IPS-18a (cell line): ENCODE measurements around the gene ENC1.

ENCODE experiments used
- H3K27ac ChIP-seq: one replicate; pipeline ENCODE4 v1.5.1; 2013; ENCODE audit warnings: low read length
- H3K27me3 ChIP-seq: one replicate; pipeline ENCODE4 v1.6.1; 2013; ENCODE audit warnings: mild to moderate bottlenecking, low read length; ENCODE audit not compliant: control insufficient read depth, insufficient read depth
- H3K36me3 ChIP-seq: one replicate; pipeline ENCODE4 v1.6.1; 2013; ENCODE audit warnings: low read depth, low read length; ENCODE audit not compliant: control insufficient read depth
- H3K4me1 ChIP-seq: one replicate; pipeline ENCODE4 v1.6.1; 2013; ENCODE audit warnings: low read depth, low read length; ENCODE audit not compliant: control insufficient read depth
- H3K4me3 ChIP-seq: one replicate; pipeline ENCODE4 v1.5.1; 2013; ENCODE audit warnings: low read length
- H3K9ac ChIP-seq: one replicate; pipeline ENCODE4 v1.6.1; 2013; ENCODE audit warnings: mild to moderate bottlenecking, low read length, moderate library complexity
- H3K9me3 ChIP-seq: one replicate; pipeline ENCODE4 v1.6.1; 2013; ENCODE audit warnings: low read depth, low read length; ENCODE audit not compliant: control insufficient read depth

The ENC1 gene

GRCh38 chr5:74672215-74672877 lies 31.8 kb upstream of the ENC1 start:
- Histone ChIP-seq H3K9ac (no peak overlapping the region), H3K27me3 (no peaks in the 10 kb centered on the region), H3K4me1 (no peaks in the 10 kb centered on the region), H3K36me3 (no peaks in the 10 kb centered on the region), H3K4me3 (no peak overlapping the region), H3K27ac (no peak overlapping the region), H3K9me3 (no peaks in the 10 kb centered on the region)

GRCh38 chr5:74670396-74671038 lies 30.0 kb upstream of the ENC1 start:
- Histone ChIP-seq H3K27me3 (no peaks in the 10 kb centered on the region), H3K4me1 (no peaks in the 10 kb centered on the region), H3K9ac (no peak overlapping the region)

GRCh38 chr5:74669821-74670220 lies 29.3 kb upstream of the ENC1 start:
- H3K4me3 ChIP-seq = no peak overlapping the region
- H3K27ac ChIP-seq = no peak overlapping the region
- no peaks in the 10 kb centered on the region for H3K27me3 ChIP-seq
- no peaks in the 10 kb centered on the region for H3K36me3 ChIP-seq
- H3K9ac ChIP-seq = no peak overlapping the region
- no peaks in the 10 kb centered on the region for H3K9me3 ChIP-seq
- no peaks in the 10 kb centered on the region for H3K4me1 ChIP-seq

More at GRCh38 chr5:74670396-74671038, 30.0 kb upstream of the ENC1 start:
- H3K4me3 ChIP-seq = no peak overlapping the region
- H3K9me3 ChIP-seq = no peaks in the 10 kb centered on the region
- no peak overlapping the region for H3K27ac ChIP-seq
- no peaks in the 10 kb centered on the region for H3K36me3 ChIP-seq

GRCh38 chr5:74667396-74667795 lies 26.9 kb upstream of the ENC1 start:
- Histone ChIP-seq H3K27ac (no peak overlapping the region), H3K4me1 (no peaks in the 10 kb centered on the region)

GRCh38 chr5:74665816-74666215 lies 25.3 kb upstream of the ENC1 start:
- Histone ChIP-seq H3K4me1 (no peaks in the 10 kb centered on the region), H3K36me3 (no peaks in the 10 kb centered on the region), H3K27ac (no peak overlapping the region), H3K9ac (no peak overlapping the region), H3K27me3 (no peaks in the 10 kb centered on the region), H3K9me3 (no peaks in the 10 kb centered on the region), H3K4me3 (no peak overlapping the region)

More at GRCh38 chr5:74667396-74667795, 26.9 kb upstream of the ENC1 start:
- Histone ChIP-seq H3K4me3 (no peak overlapping the region), H3K27me3 (no peaks in the 10 kb centered on the region), H3K9me3 (no peaks in the 10 kb centered on the region), H3K36me3 (no peaks in the 10 kb centered on the region), H3K9ac (no peak overlapping the region)

GRCh38 chr5:74665273-74665672 lies 24.7 kb upstream of the ENC1 start:
- no peak overlapping the region for H3K27ac ChIP-seq
- H3K4me3 ChIP-seq = no peak overlapping the region
- no peaks in the 10 kb centered on the region for H3K36me3 ChIP-seq
- H3K4me1 ChIP-seq = no peaks in the 10 kb centered on the region
- no peaks in the 10 kb centered on the region for H3K27me3 ChIP-seq
- no peak overlapping the region for H3K9ac ChIP-seq
- no peaks in the 10 kb centered on the region for H3K9me3 ChIP-seq

GRCh38 chr5:74664551-74664950 lies 24.0 kb upstream of the ENC1 start:
- no peaks in the 10 kb centered on the region for H3K27me3 ChIP-seq
- no peak overlapping the region for H3K4me3 ChIP-seq
- no peaks in the 10 kb centered on the region for H3K9me3 ChIP-seq
- H3K9ac ChIP-seq = no peak overlapping the region
- H3K4me1 ChIP-seq = no peaks in the 10 kb centered on the region
- H3K27ac ChIP-seq = no peak overlapping the region
- no peaks in the 10 kb centered on the region for H3K36me3 ChIP-seq

- Histone ChIP-seq H3K27me3 (no peaks in the 10 kb centered on the region), H3K9ac (no peak overlapping the region), H3K4me3 (no peak overlapping the region), H3K27ac (no peak overlapping the region), H3K36me3 (no peaks in the 10 kb centered on the region), H3K4me1 (no peaks in the 10 kb centered on the region), H3K9me3 (no peaks in the 10 kb centered on the region)
These were observed 20.3 kb upstream of the ENC1 start for GRCh38 chr5:74660873-74661272.

- H3K9me3 ChIP-seq = no peaks in the 10 kb centered on the region
- H3K27me3 ChIP-seq = no peaks in the 10 kb centered on the region
- no peaks in the 10 kb centered on the region for H3K36me3 ChIP-seq
- H3K9ac ChIP-seq = no peak overlapping the region
- no peak overlapping the region for H3K4me3 ChIP-seq
- H3K27ac ChIP-seq = no peak overlapping the region
- no peaks in the 10 kb centered on the region for H3K4me1 ChIP-seq
These were observed 19.6 kb upstream of the ENC1 start for GRCh38 chr5:74660140-74660539.

- no peaks in the 10 kb centered on the region for H3K27me3 ChIP-seq
- H3K4me3 ChIP-seq = no peak overlapping the region
- H3K36me3 ChIP-seq = no peaks in the 10 kb centered on the region
- no peaks in the 10 kb centered on the region for H3K9me3 ChIP-seq
- H3K9ac ChIP-seq = no peak overlapping the region
- no peak overlapping the region for H3K27ac ChIP-seq
- no peaks in the 10 kb centered on the region for H3K4me1 ChIP-seq
These were observed 18.6 kb upstream of the ENC1 start for GRCh38 chr5:74659172-74659571.

GRCh38 chr5:74657165-74657564 lies 16.6 kb upstream of the ENC1 start:
- H3K4me1 ChIP-seq = no peaks in the 10 kb centered on the region
- no peak overlapping the region for H3K4me3 ChIP-seq
- H3K36me3 ChIP-seq = no peaks in the 10 kb centered on the region
- no peak overlapping the region for H3K27ac ChIP-seq
- H3K27me3 ChIP-seq = no peaks in the 10 kb centered on the region
- H3K9me3 ChIP-seq = no peaks in the 10 kb centered on the region
- no peak overlapping the region for H3K9ac ChIP-seq

GRCh38 chr5:74655716-74656115 lies 15.2 kb upstream of the ENC1 start:
- Histone ChIP-seq H3K27ac (no peak overlapping the region), H3K27me3 (no peaks in the 10 kb centered on the region), H3K4me3 (no peak overlapping the region), H3K9me3 (no peaks in the 10 kb centered on the region), H3K36me3 (no peaks in the 10 kb centered on the region), H3K9ac (no peak overlapping the region), H3K4me1 (no peaks in the 10 kb centered on the region)
